GM12891 (cell line): ENCODE results near the gene SHROOM3.
A peak's percentile ranks its signal among the peaks of the same experiment; 100 is the strongest.

ENCODE experiments used
- DNase-seq: peaks from one replicate; pipeline ENCODE4 v3.0.0; 2011; ENCODE audit warnings: low spot score; ENCODE audit not compliant: insufficient read length
- FAIRE-seq: peaks from 2 replicates; lab custom pipeline; 2011; peaks lifted over from hg19 to GRCh38; lab: Jason Lieb, UNC
- PAX5 ChIP-seq: IDR thresholded peaks from 2 replicates; pipeline ENCODE4 v1.6.1; 2011; ENCODE audit warnings: low read length, moderate library complexity, mild to moderate bottlenecking; ENCODE audit not compliant: insufficient read depth, severe bottlenecking
- POLR2A ChIP-seq: IDR thresholded peaks from 2 replicates; pipeline ENCODE4 v1.6.1; 2011; ENCODE audit warnings: low read depth, low read length, control low read depth
- POLR2AphosphoS5 ChIP-seq: IDR thresholded peaks from 2 replicates; pipeline ENCODE4 v1.6.1; 2011; ENCODE audit warnings: low read depth, low read length, control low read depth
- POU2F2 ChIP-seq: IDR thresholded peaks from 2 replicates; pipeline ENCODE4 v1.6.1; 2011; ENCODE audit warnings: low read depth, mild to moderate bottlenecking, control low read depth, low read length, moderate library complexity
- SPI1 ChIP-seq: IDR thresholded peaks from 2 replicates; pipeline ENCODE4 v1.6.1; 2011; ENCODE audit warnings: low read depth, low read length, control low read depth
- TAF1 ChIP-seq: IDR thresholded peaks from 2 replicates; pipeline ENCODE4 v1.6.1; 2011; ENCODE audit warnings: low read depth, low read length, control low read depth

SHROOM3 gene

DNA sequence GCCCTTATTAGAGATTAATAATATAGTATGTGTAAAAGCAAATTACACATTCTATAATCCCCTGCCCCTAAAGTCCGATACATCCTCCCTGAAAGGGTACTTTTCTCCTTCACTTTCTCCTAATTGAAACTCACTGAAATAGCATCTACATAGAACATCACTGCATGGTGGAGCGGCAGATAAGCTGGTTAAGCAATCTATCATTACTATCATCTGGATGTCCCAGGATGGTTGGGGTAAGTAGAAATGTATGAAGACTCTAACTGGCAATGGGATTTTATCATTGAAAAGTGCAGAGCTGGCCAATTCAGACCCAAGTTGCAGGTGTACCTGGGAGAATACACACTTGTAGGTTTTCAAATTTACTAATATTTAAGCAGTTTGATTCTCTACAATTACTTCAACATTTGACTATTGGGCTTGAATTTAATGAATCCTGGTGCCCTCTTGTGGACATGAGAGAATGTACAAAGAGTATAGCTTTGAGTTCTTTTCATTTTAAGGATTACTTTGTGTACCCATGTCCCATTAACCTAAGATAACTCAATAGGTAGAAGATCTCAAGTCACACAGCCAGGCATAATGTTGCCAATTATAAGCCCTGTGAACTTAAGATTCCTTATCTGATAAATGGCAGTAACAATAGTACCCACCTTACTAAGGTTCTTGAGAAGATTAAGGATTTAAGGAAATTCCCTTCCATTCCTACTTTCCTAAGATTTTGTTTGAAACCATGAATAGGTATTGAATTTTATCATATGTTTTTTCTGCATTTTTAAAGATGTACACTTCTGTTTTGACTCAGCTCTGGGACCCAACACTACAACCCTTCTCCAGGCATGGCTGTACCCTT, 69.8 kb downstream of the SHROOM3 start:
- FAIRE-seq: no peak
- peak; percentile 11 for DNase-seq
- TF ChIP-seq PAX5: no peak
- TF ChIP-seq POU2F2: no peak
- TF ChIP-seq SPI1: no peak
- no peak for TF ChIP-seq POLR2A
- no peak for TF ChIP-seq POLR2AphosphoS5
- TF ChIP-seq TAF1: no peak

DNA sequence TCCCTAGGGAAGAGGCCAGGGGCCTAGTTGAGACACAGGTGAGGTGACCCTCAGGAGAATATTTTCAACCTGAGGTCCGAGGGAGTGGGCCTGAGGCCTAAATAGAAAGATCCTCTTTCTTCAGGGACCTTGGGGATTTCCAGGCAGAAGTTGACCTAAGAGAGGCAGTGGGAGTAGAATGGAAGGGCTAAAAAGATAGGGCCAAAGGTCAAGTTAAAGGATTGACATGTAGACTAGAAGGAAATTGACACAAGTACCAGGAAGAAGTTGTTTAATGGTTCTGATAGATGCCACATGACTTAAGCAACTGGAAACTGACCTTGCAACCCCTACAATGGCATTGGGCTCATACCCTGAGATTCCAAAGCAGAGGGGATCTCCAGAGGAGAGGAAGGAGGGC, 76.9 kb downstream of the SHROOM3 start:
- DNase-seq (no peak), FAIRE-seq (no peak)
- no peak for TF ChIP-seq PAX5
- no peak for TF ChIP-seq SPI1
- TF ChIP-seq POLR2A: no peak
- TF ChIP-seq POU2F2: no peak
- no peak for TF ChIP-seq POLR2AphosphoS5
- TF ChIP-seq TAF1: no peak

DNA sequence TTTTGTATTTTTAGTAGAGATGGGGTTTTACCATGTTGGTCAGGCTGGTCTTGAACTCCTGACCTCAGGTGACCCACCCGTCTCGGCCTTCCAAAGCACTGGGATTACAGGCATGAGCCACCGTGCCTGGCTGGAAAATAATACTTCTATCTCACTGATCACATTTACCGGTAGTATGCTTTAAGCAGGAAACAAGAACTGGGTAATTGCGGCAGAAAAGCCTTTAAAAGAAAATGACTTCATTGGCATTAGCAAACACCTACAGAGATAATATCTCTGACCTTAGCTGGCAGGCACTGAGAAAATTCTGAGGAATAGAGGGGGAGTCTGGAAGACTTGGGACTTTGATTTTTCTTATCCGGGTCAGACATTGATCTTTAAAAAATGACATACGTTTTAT, 78.5 kb downstream of the SHROOM3 start:
- TF ChIP-seq POU2F2 (no peak), POLR2AphosphoS5 (no peak), PAX5 (no peak), SPI1 (no peak), POLR2A (no peak), TAF1 (no peak)
- DNase-seq (no peak), FAIRE-seq (no peak)

DNA sequence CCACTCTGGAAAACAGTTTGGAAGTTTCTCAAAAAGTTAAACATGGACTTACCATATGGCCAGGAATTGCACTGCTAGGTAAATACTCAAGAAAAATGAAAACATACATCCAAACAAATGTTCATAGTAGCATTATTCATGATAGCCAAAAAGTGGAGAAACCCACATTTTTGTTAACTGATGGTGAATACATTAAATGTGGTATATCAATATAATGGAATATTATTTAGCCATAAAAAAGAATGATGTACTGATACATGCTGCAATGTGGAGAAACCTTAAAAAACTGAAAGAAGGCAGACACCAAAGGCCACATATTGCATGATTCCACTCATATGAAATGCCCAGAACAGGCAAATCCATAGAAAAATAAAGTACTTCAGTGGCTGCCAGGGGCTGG, 79.1 kb downstream of the SHROOM3 start:
- no peak for TF ChIP-seq POU2F2
- TF ChIP-seq SPI1: no peak
- TF ChIP-seq POLR2A: no peak
- TF ChIP-seq TAF1: no peak
- no peak for TF ChIP-seq PAX5
- TF ChIP-seq POLR2AphosphoS5: no peak
- no peak for DNase-seq
- FAIRE-seq: no peak

DNA sequence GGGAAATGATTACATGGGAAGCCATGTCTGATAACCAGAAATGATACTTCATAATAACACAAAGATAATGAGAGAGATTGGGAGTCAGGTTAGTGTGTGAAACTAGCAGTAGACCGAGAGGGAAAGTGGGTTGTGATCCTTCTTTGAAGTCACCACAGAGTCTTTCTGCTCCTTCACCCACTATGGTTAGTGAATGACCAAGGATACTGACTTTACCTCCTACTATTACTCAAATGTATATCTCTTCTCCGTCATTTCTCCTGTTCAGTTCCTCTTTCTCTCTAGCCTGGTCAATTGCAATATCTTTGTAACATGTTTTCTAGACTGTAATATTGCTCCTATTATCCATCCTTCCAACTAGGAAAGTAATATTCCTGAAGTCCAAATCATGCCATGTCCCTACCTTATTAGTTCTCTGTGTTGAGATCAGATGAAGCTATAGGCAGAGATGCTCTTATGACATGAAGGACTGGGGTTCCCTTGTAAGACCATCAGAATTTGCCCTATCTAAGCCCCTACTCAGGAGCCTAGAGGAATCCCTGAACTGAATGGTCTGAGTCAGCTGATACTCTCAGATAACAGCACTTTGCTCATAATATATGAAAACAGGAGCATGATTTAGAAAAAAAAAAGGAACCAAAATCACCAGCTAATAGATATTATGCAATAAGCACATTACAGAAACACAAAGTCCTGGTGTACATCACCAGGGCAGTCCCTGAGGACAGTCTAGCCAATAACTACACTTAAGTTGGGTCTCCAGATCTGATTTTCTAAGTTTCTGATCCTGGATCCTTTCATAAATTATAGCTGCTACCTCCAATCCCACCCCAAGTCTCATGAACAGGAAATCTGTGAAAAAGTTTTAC, 81.2 kb downstream of the SHROOM3 start:
- TF ChIP-seq SPI1 (peak; percentile 97), POU2F2 (no peak; the same call in 1 of the 2 replicates)
- FAIRE-seq (no peak), DNase-seq (peak; percentile 8)

DNA sequence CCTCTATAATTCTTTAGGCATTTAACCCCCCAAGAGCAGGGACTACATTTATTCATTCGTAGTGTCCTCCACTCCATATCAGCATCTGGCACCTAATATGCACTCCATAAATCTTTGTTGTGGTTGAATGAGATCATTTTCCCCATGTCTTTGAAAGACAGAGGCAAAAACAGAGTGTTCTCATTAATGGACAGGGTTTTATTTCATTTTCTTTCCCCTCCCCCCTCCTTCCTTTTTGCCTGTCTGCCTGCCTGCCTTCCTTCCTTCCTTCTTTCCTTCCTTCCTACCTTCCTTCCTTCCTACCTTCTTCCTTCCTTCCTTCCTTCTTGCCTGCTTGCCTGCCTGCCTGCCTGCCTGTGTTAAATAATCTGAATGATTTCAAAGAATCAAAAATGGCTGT, 83.2 kb downstream of the SHROOM3 start:
- DNase-seq (no peak), FAIRE-seq (no peak)
- no peak for TF ChIP-seq SPI1
- TF ChIP-seq PAX5: no peak
- TF ChIP-seq POU2F2: no peak
- no peak for TF ChIP-seq POLR2AphosphoS5
- TF ChIP-seq POLR2A: no peak
- no peak for TF ChIP-seq TAF1

DNA sequence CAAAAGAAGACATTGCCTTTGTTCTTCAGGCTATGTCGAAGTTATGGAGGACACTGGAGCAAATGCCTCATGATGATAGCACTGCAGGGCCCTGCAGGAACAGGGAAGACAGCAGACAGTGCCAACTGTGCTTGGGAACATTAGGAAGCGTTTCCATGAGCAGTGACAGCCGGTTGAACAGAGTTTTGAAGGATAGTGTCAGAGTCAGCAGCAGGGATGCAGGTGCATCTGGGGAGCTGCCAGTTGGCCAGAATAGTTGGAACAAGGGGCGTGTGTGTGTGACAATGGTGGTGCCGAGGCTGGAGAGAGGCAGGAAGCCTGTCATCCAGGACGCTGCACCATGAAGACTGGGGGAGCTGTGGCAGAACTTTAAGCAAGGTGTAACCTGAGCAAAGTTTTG, 88.6 kb downstream of the SHROOM3 start:
- FAIRE-seq: no peak
- no peak for TF ChIP-seq PAX5
- no peak for TF ChIP-seq TAF1
- no peak for TF ChIP-seq SPI1
- TF ChIP-seq POLR2A: no peak
- no peak for TF ChIP-seq POU2F2
- TF ChIP-seq POLR2AphosphoS5: no peak

GRCh38 chr4:76525751-76526150, 90.7 kb downstream of the SHROOM3 start:
- TF ChIP-seq POU2F2 (no peak), SPI1 (no peak), TAF1 (no peak), POLR2A (no peak), POLR2AphosphoS5 (no peak), PAX5 (no peak)
- FAIRE-seq (no peak), DNase-seq (no peak)

More for the DNA sequence above, 88.6 kb downstream of the SHROOM3 start:
- no peak for DNase-seq

DNA sequence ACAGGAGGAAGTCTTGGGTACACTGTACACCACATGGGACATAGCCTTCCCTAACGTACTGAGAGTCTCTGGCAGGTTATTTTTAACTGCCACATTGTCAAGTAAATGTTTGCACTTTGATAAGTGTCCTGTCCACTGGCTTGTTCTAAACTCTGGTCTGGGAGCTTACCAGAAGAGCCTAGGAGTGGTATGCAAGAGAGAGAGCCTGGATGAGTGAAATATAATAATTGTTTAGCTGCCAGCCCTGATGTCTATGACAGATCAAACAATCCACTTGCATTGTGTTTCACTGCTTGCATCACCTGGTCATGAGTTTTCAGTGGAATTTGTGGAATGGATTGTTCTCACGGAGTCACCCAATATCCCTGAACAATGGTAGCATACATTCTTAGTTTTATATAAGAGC, 91.6 kb downstream of the SHROOM3 start:
- FAIRE-seq: no peak

DNA sequence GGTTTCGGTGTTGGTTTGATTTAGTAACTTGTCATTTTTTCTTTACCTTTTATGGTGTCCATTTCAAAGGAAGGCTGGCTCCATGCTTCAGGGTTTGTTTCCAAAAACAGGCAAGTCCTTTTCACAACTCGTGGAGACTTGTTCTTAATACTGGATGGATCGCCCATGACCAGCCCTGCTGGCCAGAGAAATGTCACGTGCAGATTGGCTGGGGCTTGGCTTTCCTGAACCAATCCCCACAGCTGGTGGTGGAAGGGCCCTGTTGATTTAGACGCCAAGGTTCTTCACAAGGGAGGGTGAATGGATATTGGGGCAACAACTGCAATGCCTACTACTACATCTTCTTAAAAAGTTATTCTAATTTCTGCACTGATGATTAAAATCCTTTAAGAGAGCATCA, 92.6 kb downstream of the SHROOM3 start:
- no peak for FAIRE-seq
- DNase-seq: no peak
- TF ChIP-seq POLR2AphosphoS5: no peak
- TF ChIP-seq POLR2A: no peak
- no peak for TF ChIP-seq PAX5
- no peak for TF ChIP-seq SPI1
- TF ChIP-seq POU2F2: no peak
- TF ChIP-seq TAF1: no peak

More for the DNA sequence above, 91.6 kb downstream of the SHROOM3 start:
- DNase-seq: no peak
- TF ChIP-seq POLR2A (no peak), POU2F2 (no peak), PAX5 (no peak)
